ENCODE measurements around the gene AKAP13. TPM values are rescaled to one million over a fixed set of nuclear protein-coding genes. Genes with fewer than 3 reads are reported as not detected.

AKAP13 gene
- polyA plus RNA-seq, 2 of the 4 experiments (the other 2 are of a cell fraction), result 20.4 to 28.8 TPM

GRCh38 chr15:85402195-85402881 lies 21.9 kb downstream of the AKAP13 start:
- FAIRE-seq (no peak), ATAC-seq (no peak), DNase-seq (ENCODE audit: low read depth in 1 of 2, low spot score in 1 of 2) (no peak)
- no peak overlapping the region for H3K4me3 ChIP-seq
- ChIA-PET POLR2A (interaction anchor here (1.1 kb wide), 1 partner anchor 21 kb away, joined by 4 read pairs; the partner anchor contains the start of gene AKAP13), CTCF (interaction anchor here (0.9 to 3.4 kb wide), 7 partner anchors 10 to 831 kb away, joined by 3 to 14 read pairs (median 5); no protein-coding TSS in a partner anchor)
- 82% methylated on average over 5 of the region's 5 CpGs for WGBS (ENCODE audit: missing lambda C conversion rate)
- no peaks in the 10 kb centered on the region for H3K9me3 ChIP-seq
- TF ChIP-seq RNF2 (IDR thresholded peaks at IDR 0.05; ENCODE audit: borderline replicate concordance, low read depth) (no peak), ZC3H11A (IDR thresholded peaks at IDR 0.05) (no peak), RCOR1 (IDR thresholded peaks at IDR 0.05; ENCODE audit: low read depth, low read length) (no peak), BHLHE40 (IDR thresholded peaks at IDR 0.05; ENCODE audit: low read depth, low read length) (no peak), NR3C1 (IDR thresholded peaks at IDR 0.05) (no peak), ESRRA (IDR thresholded peaks at IDR 0.05; ENCODE audit: borderline replicate concordance, low read length) (0 out of 2 replicates have a peak, but pooled peaks have one; percentile 27)
- 0 out of 3 replicates have a peak overlapping the region, but pooled peaks have one; percentile 8 for H3K4me2 ChIP-seq
- 0 out of 6 replicates have a peak overlapping the region, but pooled peaks of 1 of the 2 experiments have one; percentile 1 for H3K27ac ChIP-seq
- H3K4me1 ChIP-seq, result peaks cover 59% of the 10 kb centered on the region

DNA sequence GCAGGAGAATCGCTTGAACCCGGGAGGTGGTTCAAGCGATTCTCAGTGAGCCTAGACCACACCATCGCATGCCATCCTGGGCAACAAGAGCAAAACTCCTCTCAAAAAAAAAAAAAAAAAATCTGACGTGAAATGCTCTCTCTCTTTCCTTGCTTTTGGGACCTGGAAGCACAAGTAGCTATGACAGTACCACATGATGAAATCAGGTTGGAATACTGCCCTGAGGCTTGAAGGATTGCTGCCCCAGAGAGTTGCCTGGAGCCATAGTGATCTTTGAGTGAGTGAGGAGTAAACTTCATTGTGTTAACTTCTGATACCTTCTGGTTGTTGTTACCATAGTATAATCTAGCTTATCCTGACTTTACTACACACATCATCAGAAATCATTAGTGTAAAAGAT lies 23.3 kb downstream of the AKAP13 start:
- Histone ChIP-seq H3K27ac (peak overlapping the region; percentile 6 to 52; a peak in 4 of 6 replicates), H3K4me2 (peak overlapping the region; percentile 50), H3K9me3 (no peaks in the 10 kb centered on the region), H3K4me3 (no peak overlapping the region), H3K4me1 (peaks cover 70% of the 10 kb centered on the region)
- ATAC-seq (0 out of 6 replicates have a peak, but pooled peaks of 1 of the 2 experiments have one; percentile 9), DNase-seq (ENCODE audit: low read depth in 1 of 2, low spot score in 1 of 2) (no peak), FAIRE-seq (peak; percentile 23)
- TF ChIP-seq RARB (CRISPR knock-in tag; IDR thresholded peaks at IDR 0.05) (no peak), SREBF2 (IDR thresholded peaks at IDR 0.05) (no peak), HOXB13 (CRISPR knock-in tag; IDR thresholded peaks at IDR 0.05; ENCODE audit: low read depth) (no peak), CBX8 (IDR thresholded peaks at IDR 0.05) (no peak), HOXA7 (CRISPR knock-in tag; IDR thresholded peaks at IDR 0.05) (no peak), FOSB (CRISPR knock-in tag; IDR thresholded peaks at IDR 0.05) (no peak), CEBPB (IDR thresholded peaks at IDR 0.05) (no peak), ZSCAN20 (CRISPR knock-in tag; IDR thresholded peaks at IDR 0.05) (no peak), HOXB5 (CRISPR knock-in tag; IDR thresholded peaks at IDR 0.05) (no peak), JUNB (IDR thresholded peaks at IDR 0.05) (no peak), BHLHE40 (IDR thresholded peaks at IDR 0.05; ENCODE audit: low read depth, low read length) (no peak), CHD2 (IDR thresholded peaks at IDR 0.05; ENCODE audit: low read length, partially characterized antibody) (no peak), JUN (IDR thresholded peaks at IDR 0.05) (no peak)
- TF ChIP-seq, protein P1, sequence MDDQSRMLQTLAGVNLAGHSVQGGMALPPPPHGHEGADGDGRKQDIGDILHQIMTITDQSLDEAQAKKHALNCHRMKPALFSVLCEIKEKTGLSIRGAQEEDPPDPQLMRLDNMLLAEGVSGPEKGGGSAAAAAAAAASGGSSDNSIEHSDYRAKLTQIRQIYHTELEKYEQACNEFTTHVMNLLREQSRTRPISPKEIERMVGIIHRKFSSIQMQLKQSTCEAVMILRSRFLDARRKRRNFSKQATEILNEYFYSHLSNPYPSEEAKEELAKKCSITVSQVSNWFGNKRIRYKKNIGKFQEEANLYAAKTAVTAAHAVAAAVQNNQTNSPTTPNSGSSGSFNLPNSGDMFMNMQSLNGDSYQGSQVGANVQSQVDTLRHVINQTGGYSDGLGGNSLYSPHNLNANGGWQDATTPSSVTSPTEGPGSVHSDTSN (IDR thresholded peaks at IDR 0.05), result no peak
- ChIA-PET CTCF (interaction anchor here (0.9 to 15.1 kb wide), 6 partner anchors 10 to 108 kb away, joined by 3 to 247 read pairs (median 10); no protein-coding TSS in a partner anchor), POLR2A (interaction anchor here (1.2 to 1.9 kb wide), 2 partner anchors 9 to 23 kb away, joined by 3 to 12 read pairs; partner anchors contain the start of gene AKAP13)
- 86% methylated on average over 5 of the region's 5 CpGs for WGBS (ENCODE audit: missing lambda C conversion rate)

DNA sequence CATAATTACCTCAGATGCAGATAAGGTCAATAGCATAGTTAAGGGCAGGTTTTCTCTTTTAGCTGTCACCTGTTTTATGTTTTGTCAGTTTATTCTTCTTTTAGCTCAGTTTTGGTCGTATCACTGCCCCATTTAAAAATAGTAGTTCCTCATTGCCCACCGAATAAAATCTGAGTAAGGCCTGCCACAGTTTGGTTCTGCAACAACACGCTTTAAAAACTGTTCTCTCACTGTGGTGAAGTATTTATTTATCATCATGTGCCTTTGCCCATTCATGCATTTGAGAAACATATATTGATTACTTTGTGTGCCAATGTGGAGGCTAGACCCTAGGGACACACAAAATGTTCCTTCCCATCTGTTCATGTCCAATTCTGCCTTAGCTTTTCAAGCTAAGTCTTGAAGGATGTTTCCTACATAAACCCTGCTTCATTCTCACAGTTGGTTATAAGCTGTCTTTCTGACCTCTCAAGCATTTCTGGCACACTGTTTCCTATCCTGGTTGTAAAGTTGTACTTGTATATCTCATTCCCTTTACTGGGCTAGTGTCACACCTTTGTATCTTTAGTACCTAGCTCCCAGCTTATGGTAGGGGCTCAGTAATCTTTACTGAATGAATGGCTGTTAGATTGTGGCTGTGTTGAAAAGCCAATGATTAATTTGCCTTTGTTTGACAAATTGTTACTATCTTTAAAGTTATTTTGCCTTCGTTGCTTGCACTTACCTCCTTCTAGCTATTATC lies 23.9 kb downstream of the AKAP13 start:
- Histone ChIP-seq H3K4me3 (no peak overlapping the region), H3K9me3 (no peaks in the 10 kb centered on the region), H3K4me1 (peaks cover 70% of the 10 kb centered on the region), H3K4me2 (peak overlapping the region; percentile 50), H3K27ac (peak overlapping the region; percentile 6 to 52; a peak in 5 of 6 replicates)
- WGBS (ENCODE audit: missing lambda C conversion rate), result 59% methylated on average over 4 of the region's 4 CpGs
- FAIRE-seq (peak; percentile 39), DNase-seq (ENCODE audit: low read depth in 1 of 2, low spot score in 1 of 2) (no peak), ATAC-seq (peak in 1 of 2 experiments; percentile 9; a peak in 1 of 6 replicates)
- CTCF ChIA-PET, result interaction anchor here (0.9 to 15.1 kb wide), 8 partner anchors 9 to 108 kb away, joined by 3 to 247 read pairs (median 6); no protein-coding TSS in a partner anchor
- POLR2A ChIA-PET, result interaction anchor here (1.2 to 1.9 kb wide), 2 partner anchors 9 to 24 kb away, joined by 3 to 12 read pairs; partner anchors contain the start of gene AKAP13
- no peak for TF ChIP-seq MAZ (IDR thresholded peaks at IDR 0.05; ENCODE audit: borderline replicate concordance, low read depth, low read length)
- TF ChIP-seq JUN (IDR thresholded peaks at IDR 0.05), result no peak
- TF ChIP-seq, protein P2, sequence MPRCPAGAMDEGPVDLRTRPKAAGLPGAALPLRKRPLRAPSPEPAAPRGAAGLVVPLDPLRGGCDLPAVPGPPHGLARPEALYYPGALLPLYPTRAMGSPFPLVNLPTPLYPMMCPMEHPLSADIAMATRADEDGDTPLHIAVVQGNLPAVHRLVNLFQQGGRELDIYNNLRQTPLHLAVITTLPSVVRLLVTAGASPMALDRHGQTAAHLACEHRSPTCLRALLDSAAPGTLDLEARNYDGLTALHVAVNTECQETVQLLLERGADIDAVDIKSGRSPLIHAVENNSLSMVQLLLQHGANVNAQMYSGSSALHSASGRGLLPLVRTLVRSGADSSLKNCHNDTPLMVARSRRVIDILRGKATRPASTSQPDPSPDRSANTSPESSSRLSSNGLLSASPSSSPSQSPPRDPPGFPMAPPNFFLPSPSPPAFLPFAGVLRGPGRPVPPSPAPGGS (IDR thresholded peaks at IDR 0.05), result no peak
- TF ChIP-seq ZNF302 (CRISPR knock-in tag; IDR thresholded peaks at IDR 0.05), result no peak
- TF ChIP-seq RCOR1 (IDR thresholded peaks at IDR 0.05; ENCODE audit: low read depth, low read length), result no peak
- TF ChIP-seq CBX8 (IDR thresholded peaks at IDR 0.05), result no peak
- TF ChIP-seq RARB (CRISPR knock-in tag; IDR thresholded peaks at IDR 0.05), result no peak
- no peak for TF ChIP-seq TFCP2L1 (CRISPR knock-in tag; IDR thresholded peaks at IDR 0.05)
- TF ChIP-seq RNF2 (IDR thresholded peaks at IDR 0.05; ENCODE audit: borderline replicate concordance, low read depth), result no peak
- TF ChIP-seq CBX2 (IDR thresholded peaks at IDR 0.05; ENCODE audit: borderline replicate concordance, low read depth), result no peak
- no peak for TF ChIP-seq BHLHE40 (IDR thresholded peaks at IDR 0.05; ENCODE audit: low read depth, low read length)
- TF ChIP-seq, protein P3, sequence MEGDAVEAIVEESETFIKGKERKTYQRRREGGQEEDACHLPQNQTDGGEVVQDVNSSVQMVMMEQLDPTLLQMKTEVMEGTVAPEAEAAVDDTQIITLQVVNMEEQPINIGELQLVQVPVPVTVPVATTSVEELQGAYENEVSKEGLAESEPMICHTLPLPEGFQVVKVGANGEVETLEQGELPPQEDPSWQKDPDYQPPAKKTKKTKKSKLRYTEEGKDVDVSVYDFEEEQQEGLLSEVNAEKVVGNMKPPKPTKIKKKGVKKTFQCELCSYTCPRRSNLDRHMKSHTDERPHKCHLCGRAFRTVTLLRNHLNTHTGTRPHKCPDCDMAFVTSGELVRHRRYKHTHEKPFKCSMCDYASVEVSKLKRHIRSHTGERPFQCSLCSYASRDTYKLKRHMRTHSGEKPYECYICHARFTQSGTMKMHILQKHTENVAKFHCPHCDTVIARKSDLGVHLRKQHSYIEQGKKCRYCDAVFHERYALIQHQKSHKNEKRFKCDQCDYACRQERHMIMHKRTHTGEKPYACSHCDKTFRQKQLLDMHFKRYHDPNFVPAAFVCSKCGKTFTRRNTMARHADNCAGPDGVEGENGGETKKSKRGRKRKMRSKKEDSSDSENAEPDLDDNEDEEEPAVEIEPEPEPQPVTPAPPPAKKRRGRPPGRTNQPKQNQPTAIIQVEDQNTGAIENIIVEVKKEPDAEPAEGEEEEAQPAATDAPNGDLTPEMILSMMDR (IDR thresholded peaks at IDR 0.05), result no peak
- TF ChIP-seq FOSL2 (IDR thresholded peaks at IDR 0.05), result no peak
- no peak for TF ChIP-seq FOSL2 (CRISPR knock-in tag; IDR thresholded peaks at IDR 0.05)
- no peak for TF ChIP-seq MYC (IDR thresholded peaks at IDR 0.05; ENCODE audit: borderline replicate concordance, low read length)
